ENCODE measurements around the gene LILRB4. TPM values are rescaled to one million over a fixed set of nuclear protein-coding genes. Genes with fewer than 3 reads are reported as not detected.

Gene LILRB4
- not detected in 2 replicates for total RNA-seq

GRCh38 chr19:54662730-54663129 lies at the start of gene LILRB4:
TSS of gene LILRB4 (plus strand) at chr19:54662985. CDS start at chr19:54663034, 49 bp downstream.

DNA sequence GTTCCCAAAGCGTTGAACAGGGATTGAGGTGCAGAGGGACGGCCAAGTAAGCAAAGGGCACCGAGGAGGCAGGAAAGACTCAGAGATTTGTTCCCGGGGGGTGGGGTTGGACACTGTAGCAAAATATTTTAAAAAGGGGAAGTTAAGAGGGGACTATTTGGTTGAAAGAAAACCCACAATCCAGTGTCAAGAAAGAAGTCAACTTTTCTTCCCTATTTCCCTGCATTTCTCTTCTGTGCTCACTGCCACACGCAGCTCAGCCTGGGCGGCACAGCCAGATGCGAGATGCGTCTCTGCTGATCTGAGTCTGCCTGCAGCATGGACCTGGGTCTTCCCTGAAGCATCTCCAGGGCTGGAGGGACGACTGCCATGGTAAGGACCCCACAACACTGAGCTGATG lies 32.5 kb upstream of the LILRB4 start, which contains the start of gene LILRB1:
Gene LILRB1 (plus strand): TSS at position 223 of the 400 bp plus-strand sequence. CDS start 590 bp downstream, outside the sequence.

Other genes starting within 250 kb of the LILRB4 start
- gene TTYH1, start 247.5 kb upstream of the LILRB4 start, total RNA-seq, result under 0.01 TPM in 1 of 2 replicates, not detected in the other
- 34.0 and 49.5 TPM in 2 replicates for gene LENG8, start 213.8 kb upstream of the LILRB4 start, total RNA-seq
- gene LENG9, start 199.2 kb upstream of the LILRB4 start, total RNA-seq, result 9.3 and 9.8 TPM in 2 replicates
- gene CDC42EP5, start 189.7 kb upstream of the LILRB4 start, total RNA-seq, result 9.1 and 27.6 TPM in 2 replicates
- not detected in 2 replicates for gene LAIR2, start 160.2 kb upstream of the LILRB4 start, total RNA-seq
- not detected in 2 replicates for gene LILRA2, start 89.2 kb upstream of the LILRB4 start, total RNA-seq
- not detected in 2 replicates for gene LILRA1, start 69.4 kb upstream of the LILRB4 start, total RNA-seq
- gene LILRB1, start 32.5 kb upstream of the LILRB4 start, total RNA-seq, result not detected in 2 replicates
- not detected in 2 replicates for gene KIR3DL3, start 61.5 kb downstream of the LILRB4 start, total RNA-seq
- gene KIR2DL3, start 75.5 kb downstream of the LILRB4 start, total RNA-seq, result not detected in 2 replicates
- not detected in 2 replicates for gene KIR2DL1, start 106.8 kb downstream of the LILRB4 start, total RNA-seq
- gene KIR2DL4, start 140.6 kb downstream of the LILRB4 start, total RNA-seq, result not detected in 2 replicates
- not detected in 2 replicates for gene KIR3DL1, start 153.5 kb downstream of the LILRB4 start, total RNA-seq
- not detected in 2 replicates for gene KIR2DS4, start 169.7 kb downstream of the LILRB4 start, total RNA-seq
- not detected in 2 replicates for gene KIR3DL2, start 187.5 kb downstream of the LILRB4 start, total RNA-seq
- gene FCAR, start 211.2 kb downstream of the LILRB4 start, total RNA-seq, result not detected in 2 replicates
- gene NCR1, start 243.2 kb downstream of the LILRB4 start, total RNA-seq, result not detected in 2 replicates

Data from bronchial smooth muscle cell (primary cell).